ENCODE data around the gene ANKRD42.

GRCh38 chr11:83152264-83152663, 41.2 kb upstream of the ANKRD42 start:
- TF ChIP-seq, protein P1, sequence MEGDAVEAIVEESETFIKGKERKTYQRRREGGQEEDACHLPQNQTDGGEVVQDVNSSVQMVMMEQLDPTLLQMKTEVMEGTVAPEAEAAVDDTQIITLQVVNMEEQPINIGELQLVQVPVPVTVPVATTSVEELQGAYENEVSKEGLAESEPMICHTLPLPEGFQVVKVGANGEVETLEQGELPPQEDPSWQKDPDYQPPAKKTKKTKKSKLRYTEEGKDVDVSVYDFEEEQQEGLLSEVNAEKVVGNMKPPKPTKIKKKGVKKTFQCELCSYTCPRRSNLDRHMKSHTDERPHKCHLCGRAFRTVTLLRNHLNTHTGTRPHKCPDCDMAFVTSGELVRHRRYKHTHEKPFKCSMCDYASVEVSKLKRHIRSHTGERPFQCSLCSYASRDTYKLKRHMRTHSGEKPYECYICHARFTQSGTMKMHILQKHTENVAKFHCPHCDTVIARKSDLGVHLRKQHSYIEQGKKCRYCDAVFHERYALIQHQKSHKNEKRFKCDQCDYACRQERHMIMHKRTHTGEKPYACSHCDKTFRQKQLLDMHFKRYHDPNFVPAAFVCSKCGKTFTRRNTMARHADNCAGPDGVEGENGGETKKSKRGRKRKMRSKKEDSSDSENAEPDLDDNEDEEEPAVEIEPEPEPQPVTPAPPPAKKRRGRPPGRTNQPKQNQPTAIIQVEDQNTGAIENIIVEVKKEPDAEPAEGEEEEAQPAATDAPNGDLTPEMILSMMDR (conservative IDR thresholded peaks at IDR 0.05 in 1 of 2, IDR thresholded peaks at IDR 0.05 in 1 of 2; ENCODE audit: extremely low read depth in 1 of 2, insufficient read depth in 1 of 2, low read depth in 1 of 2, low read length in 2 of 2) = no peak
- TF ChIP-seq EZH2 (IDR thresholded peaks at IDR 0.05; ENCODE audit: borderline replicate concordance, low read length) = no peak

All from mammary epithelial cell (primary cell).